ENCODE measurements around the gene SUGP1. TPM values are rescaled to one million over a fixed set of nuclear protein-coding genes. Genes with fewer than 3 reads are reported as not detected.

SUGP1 gene
- total and polyA plus RNA-seq, 2 experiments from 2014 or later = 25.6 to 50.5 TPM

- H3K79me2 ChIP-seq (ENCODE audit: insufficient read depth) = no peaks in the 10 kb centered on the region
- TF ChIP-seq EZH2phosphoT487 (IDR thresholded peaks at IDR 0.05; ENCODE audit: insufficient read depth, low read depth) = no peak
- TF ChIP-seq EZH2 (IDR thresholded peaks at IDR 0.05; ENCODE audit: insufficient read depth, poor library complexity, severe bottlenecking) = no peak
- H3K27ac ChIP-seq = no peak overlapping the region
- H3K9me2 ChIP-seq (ENCODE audit: insufficient read depth) = no peaks in the 10 kb centered on the region
- DNase-seq = no peak
- H3K36me3 ChIP-seq (ENCODE audit: low read depth) = no peaks in the 10 kb centered on the region
- H3F3A ChIP-seq (ENCODE audit: insufficient read depth) = no peaks in the 10 kb centered on the region
- no peak overlapping the region for H3K4me3 ChIP-seq
- no peaks in the 10 kb centered on the region for H3K9me3 ChIP-seq (ENCODE audit: low read depth)
- H2AFZ ChIP-seq = no peak overlapping the region
- peaks cover 15% of the 10 kb centered on the region; the same call in 1 of the 2 replicates for H3K27me3 ChIP-seq (replicated peaks; ENCODE audit: insufficient read depth)
- no peak overlapping the region for H3K4me2 ChIP-seq (ENCODE audit: unreplicated experiment)
- no peak overlapping the region for H3K9ac ChIP-seq
- WGBS, 2 experiments (ENCODE audit: low coverage in 1 of 2, low lambda C conversion rate in 2 of 2, missing lambda C conversion rate in 2 of 2) = 79 to 87% methylated on average over 4 of the region's 4 CpGs
- no peaks in the 10 kb centered on the region for H3K4me1 ChIP-seq (ENCODE audit: insufficient read depth)
- no peaks in the 10 kb centered on the region for H4K20me1 ChIP-seq (ENCODE audit: insufficient read depth)
- in situ Hi-C loops (cut with MboI) = no loop called here
These were observed 93.1 kb downstream of the SUGP1 start for GRCh38 chr19:19227217-19227616.

- Histone ChIP-seq H2AFZ (no peak overlapping the region), H3K36me3 (ENCODE audit: low read depth) (no peaks in the 10 kb centered on the region), H3F3A (ENCODE audit: insufficient read depth) (no peaks in the 10 kb centered on the region), H3K79me2 (ENCODE audit: insufficient read depth) (no peaks in the 10 kb centered on the region), H3K9me3 (ENCODE audit: low read depth) (no peaks in the 10 kb centered on the region), H3K9ac (no peak overlapping the region), H3K27me3 (replicated peaks; ENCODE audit: insufficient read depth) (peaks cover 15% of the 10 kb centered on the region; the same call in 1 of the 2 replicates), H3K4me1 (ENCODE audit: insufficient read depth) (no peaks in the 10 kb centered on the region), H3K9me2 (ENCODE audit: insufficient read depth) (no peaks in the 10 kb centered on the region), H3K4me2 (ENCODE audit: unreplicated experiment) (no peak overlapping the region), H4K20me1 (ENCODE audit: insufficient read depth) (no peaks in the 10 kb centered on the region), H3K27ac (no peak overlapping the region), H3K4me3 (no peak overlapping the region)
- no peak for DNase-seq
- TF ChIP-seq EZH2phosphoT487 (IDR thresholded peaks at IDR 0.05; ENCODE audit: insufficient read depth, low read depth) = no peak
- TF ChIP-seq EZH2 (IDR thresholded peaks at IDR 0.05; ENCODE audit: insufficient read depth, poor library complexity, severe bottlenecking) = no peak
- WGBS, 2 experiments (ENCODE audit: low coverage in 1 of 2, low lambda C conversion rate in 2 of 2, missing lambda C conversion rate in 2 of 2) = 27 to 28% methylated on average over 10 of the region's 10 CpGs
- in situ Hi-C loops (cut with MboI) = no loop called here
These were observed 93.6 kb downstream of the SUGP1 start for GRCh38 chr19:19226663-19227062.

- WGBS, 2 experiments (ENCODE audit: low coverage in 1 of 2, low lambda C conversion rate in 2 of 2, missing lambda C conversion rate in 2 of 2) = 80 to 89% methylated on average over 5 of the region's 5 CpGs
- no peaks in the 10 kb centered on the region for H3K36me3 ChIP-seq (ENCODE audit: low read depth)
- in situ Hi-C loops (cut with MboI) = no loop called here
These were observed 94.1 kb downstream of the SUGP1 start for GRCh38 chr19:19226204-19226603.

More at GRCh38 chr19:19226204-19226603, 94.1 kb downstream of the SUGP1 start:
- Histone ChIP-seq H3K9me2 (ENCODE audit: insufficient read depth) (no peaks in the 10 kb centered on the region), H3K79me2 (ENCODE audit: insufficient read depth) (no peaks in the 10 kb centered on the region), H3K9me3 (ENCODE audit: low read depth) (no peaks in the 10 kb centered on the region), H4K20me1 (ENCODE audit: insufficient read depth) (no peaks in the 10 kb centered on the region), H3K4me1 (ENCODE audit: insufficient read depth) (no peaks in the 10 kb centered on the region), H2AFZ (no peak overlapping the region), H3K9ac (no peak overlapping the region), H3K27me3 (replicated peaks; ENCODE audit: insufficient read depth) (peaks cover 15% of the 10 kb centered on the region; the same call in 1 of the 2 replicates), H3F3A (ENCODE audit: insufficient read depth) (no peaks in the 10 kb centered on the region), H3K4me3 (no peak overlapping the region), H3K27ac (no peak overlapping the region), H3K4me2 (ENCODE audit: unreplicated experiment) (no peak overlapping the region)
- no peak for DNase-seq
- TF ChIP-seq EZH2 (IDR thresholded peaks at IDR 0.05; ENCODE audit: insufficient read depth, poor library complexity, severe bottlenecking) (no peak), EZH2phosphoT487 (IDR thresholded peaks at IDR 0.05; ENCODE audit: insufficient read depth, low read depth) (no peak)

Small RNA genes lying within 50 kb of the gene (small RNA-seq; reads per million reads assigned to genes)
- gene RNU6-1028P (ENCODE audit: low read depth, low replicate concordance) = not detected

Other genes with a start within 250 kb of the SUGP1 start
- 33.7 and 36.8 TPM in 2 replicates for gene TMEM161A, start 182.0 kb downstream of the SUGP1 start, total RNA-seq (2014; rRNA removed; shearing (Covaris generic))
- 29.1 and 32.5 TPM in 2 replicates for gene TMEM161A, start 182.0 kb downstream of the SUGP1 start, polyA plus RNA-seq (2016; fragmentation: Nextera tagmentation; extraction: Ambion mirVana)
- gene MEF2B, start 150.2 kb downstream of the SUGP1 start, total RNA-seq (2014; rRNA removed; shearing (Covaris generic)) = 0.22 and 0.38 TPM in 2 replicates
- gene MEF2B, start 150.2 kb downstream of the SUGP1 start, polyA plus RNA-seq (2016; fragmentation: Nextera tagmentation; extraction: Ambion mirVana) = 0.20 and 0.33 TPM in 2 replicates
- gene BORCS8, start 128.4 kb downstream of the SUGP1 start, total RNA-seq (2014; rRNA removed; shearing (Covaris generic)) = 9.7 and 14.7 TPM in 2 replicates
- 23.1 and 24.5 TPM in 2 replicates for gene BORCS8, start 128.4 kb downstream of the SUGP1 start, polyA plus RNA-seq (2016; fragmentation: Nextera tagmentation; extraction: Ambion mirVana)
- gene RFXANK, start 128.3 kb downstream of the SUGP1 start, total RNA-seq (2014; rRNA removed; shearing (Covaris generic)) = 30.6 and 42.6 TPM in 2 replicates
- 44.5 and 55.9 TPM in 2 replicates for gene RFXANK, start 128.3 kb downstream of the SUGP1 start, polyA plus RNA-seq (2016; fragmentation: Nextera tagmentation; extraction: Ambion mirVana)
- gene NR2C2AP, start 117.1 kb downstream of the SUGP1 start, total RNA-seq (2014; rRNA removed; shearing (Covaris generic)) = 14.3 and 19.5 TPM in 2 replicates
- 13.5 and 14.2 TPM in 2 replicates for gene NR2C2AP, start 117.1 kb downstream of the SUGP1 start, polyA plus RNA-seq (2016; fragmentation: Nextera tagmentation; extraction: Ambion mirVana)
- not detected in 2 replicates for gene NCAN, start 108.6 kb downstream of the SUGP1 start, total RNA-seq (2014; rRNA removed; shearing (Covaris generic))
- not detected in 2 replicates for gene NCAN, start 108.6 kb downstream of the SUGP1 start, polyA plus RNA-seq (2016; fragmentation: Nextera tagmentation; extraction: Ambion mirVana)
- gene TM6SF2, start 47.2 kb downstream of the SUGP1 start, total RNA-seq (2014; rRNA removed; shearing (Covaris generic)) = 1.9 and 5.7 TPM in 2 replicates
- 2.1 and 4.0 TPM in 2 replicates for gene TM6SF2, start 47.2 kb downstream of the SUGP1 start, polyA plus RNA-seq (2016; fragmentation: Nextera tagmentation; extraction: Ambion mirVana)
- gene MAU2, start 320 bp upstream of the SUGP1 start, total RNA-seq (2014; rRNA removed; shearing (Covaris generic)) = 25.4 and 25.7 TPM in 2 replicates
- 22.2 and 23.0 TPM in 2 replicates for gene MAU2, start 320 bp upstream of the SUGP1 start, polyA plus RNA-seq (2016; fragmentation: Nextera tagmentation; extraction: Ambion mirVana)
- 42.7 and 52.1 TPM in 2 replicates for gene GATAD2A, start 85.2 kb upstream of the SUGP1 start, total RNA-seq (2014; rRNA removed; shearing (Covaris generic))
- 13.9 and 15.4 TPM in 2 replicates for gene GATAD2A, start 85.2 kb upstream of the SUGP1 start, polyA plus RNA-seq (2016; fragmentation: Nextera tagmentation; extraction: Ambion mirVana)
- 0.25 and 2.3 TPM in 2 replicates for gene TSSK6, start 195.0 kb upstream of the SUGP1 start, total RNA-seq (2014; rRNA removed; shearing (Covaris generic))
- 0.70 and 0.95 TPM in 2 replicates for gene TSSK6, start 195.0 kb upstream of the SUGP1 start, polyA plus RNA-seq (2016; fragmentation: Nextera tagmentation; extraction: Ambion mirVana)
- 18.3 and 92.4 TPM in 2 replicates for gene NDUFA13, start 195.7 kb upstream of the SUGP1 start, total RNA-seq (2014; rRNA removed; shearing (Covaris generic))
- 466 and 474 TPM in 2 replicates for gene NDUFA13, start 195.7 kb upstream of the SUGP1 start, polyA plus RNA-seq (2016; fragmentation: Nextera tagmentation; extraction: Ambion mirVana)
- 0.25 TPM in 1 of 2 replicates, not detected in the other for gene YJEFN3, start 208.4 kb upstream of the SUGP1 start, total RNA-seq (2014; rRNA removed; shearing (Covaris generic))
- 1.3 and 2.4 TPM in 2 replicates for gene YJEFN3, start 208.4 kb upstream of the SUGP1 start, polyA plus RNA-seq (2016; fragmentation: Nextera tagmentation; extraction: Ambion mirVana)
- 0.11 and 0.25 TPM in 2 replicates for gene CILP2, start 217.8 kb upstream of the SUGP1 start, total RNA-seq (2014; rRNA removed; shearing (Covaris generic))
- gene CILP2, start 217.8 kb upstream of the SUGP1 start, polyA plus RNA-seq (2016; fragmentation: Nextera tagmentation; extraction: Ambion mirVana) = 0.48 and 0.62 TPM in 2 replicates

Data from GM23248 (cell line).